Endodermal cell (in vitro differentiated cells): ENCODE measurements around the gene GCHFR. TPM values are rescaled to one million over a fixed set of nuclear protein-coding genes. Genes with fewer than 3 reads are reported as not detected.

Experiments used
- DNase-seq: peaks from one replicate; pipeline ENCODE4 v3.0.0-alpha.2; 2017
- H3K27ac ChIP-seq: 2 replicates; pipeline ENCODE4 v1.5.1; 2013; ENCODE audit warnings: mild to moderate bottlenecking, low read depth, low read length, moderate library complexity
- H3K27me3 ChIP-seq: 2 replicates; pipeline ENCODE4 v1.6.1; 2013; ENCODE audit warnings: mild to moderate bottlenecking, low read length, moderate library complexity; ENCODE audit not compliant: insufficient read depth, control insufficient read depth, poor library complexity, severe bottlenecking
- H3K36me3 ChIP-seq: 2 replicates; pipeline ENCODE4 v1.7.0; 2013; ENCODE audit warnings: mild to moderate bottlenecking, low read length, moderate library complexity; ENCODE audit not compliant: control insufficient read depth, insufficient read depth
- H3K4me1 ChIP-seq: one replicate; pipeline ENCODE4 v1.7.0; 2013; ENCODE audit warnings: low read length; ENCODE audit not compliant: control insufficient read depth, insufficient read depth
- H3K4me3 ChIP-seq: 2 replicates; pipeline ENCODE4 v1.5.1; 2013; ENCODE audit warnings: mild to moderate bottlenecking, low read length, moderate library complexity
- H3K9ac ChIP-seq: 2 replicates; pipeline ENCODE4 v1.6.1; 2013; ENCODE audit warnings: mild to moderate bottlenecking, low read length, moderate library complexity; ENCODE audit not compliant: poor library complexity, severe bottlenecking; ENCODE audit errors: extremely low read depth
- H3K9me3 ChIP-seq: 2 replicates; pipeline ENCODE4 v1.6.1; 2013; ENCODE audit warnings: mild to moderate bottlenecking, low read length, moderate library complexity; ENCODE audit not compliant: control insufficient read depth
- H3K27ac Mint-ChIP-seq: 2 replicates; pipeline ENCODE4 v1.8.0; 2020; ENCODE audit warnings: mixed read lengths
- H3K27me3 Mint-ChIP-seq: 2 replicates; pipeline ENCODE4 v1.8.0; 2021; ENCODE audit warnings: mild to moderate bottlenecking, mixed read lengths; ENCODE audit not compliant: insufficient read depth
- H3K36me3 Mint-ChIP-seq: 2 replicates; pipeline ENCODE4 v1.8.0; 2020; ENCODE audit warnings: low read depth, mixed read lengths
- H3K4me1 Mint-ChIP-seq: 2 replicates; pipeline ENCODE4 v1.8.0; 2020; ENCODE audit warnings: mixed read lengths
- H3K4me3 Mint-ChIP-seq: 2 replicates; pipeline ENCODE4 v1.8.0; 2020; ENCODE audit warnings: mild to moderate bottlenecking, moderate library complexity, mixed read lengths
- H3K9me3 Mint-ChIP-seq: 2 replicates; pipeline ENCODE4 v1.8.0; 2020; ENCODE audit warnings: mild to moderate bottlenecking, mixed read lengths
- CTCF ChIP-seq: fragments of 200-600 bp; sonication (generic); conservative IDR thresholded peaks from 2 replicates; pipeline ENCODE4 v1.5.0; 2021; ENCODE audit warnings: antibody characterized with exemption, mild to moderate bottlenecking
- WGBS, 2 experiments: methylation state at CpG; one replicate each; pipeline versions ENCODE4 v1.1.5 to v1.1.7; 2013; ENCODE audit warnings: missing lambda C conversion rate in 2 of 2, mixed read lengths in 1 of 2; ENCODE audit not compliant: insufficient coverage in 1 of 2, insufficient read length in 1 of 2; 5-methylcytosine and 5-hydroxymethylcytosine counted together
- total RNA-seq, 2 donors: library from RNA; stranded (reverse); fragmentation: NEBNext Ultra II Directional in 1 of 2; extraction: Animal tissue kit (Norgen Biotek cat#: 25700) in 1 of 2; gene quantifications; 2 replicates in 1 of 2; 3 replicates in 1 of 2; pipeline ENCODE4 v1.2.1, GENCODE V29; 2021

Gene GCHFR
- total RNA-seq, 2 donors from 2014 or later: 33.6 to 47.1 TPM

- TF ChIP-seq CTCF: no peak
- H3K36me3 ChIP-seq: peaks cover 27% of the 10 kb centered on the region
- Mint-ChIP-seq H3K9me3 (no peaks in the 10 kb centered on the region), H3K27ac (no peak overlapping the region), H3K36me3 (peaks cover 41% of the 10 kb centered on the region), H3K4me1 (no peaks in the 10 kb centered on the region), H3K4me3 (no peak overlapping the region), H3K27me3 (no peaks in the 10 kb centered on the region)
- WGBS, 2 experiments: 88 to 91% methylated on average over 9 to 11 of the region's 11 CpGs
- no peak for DNase-seq
- H3K4me3 ChIP-seq: no peak overlapping the region
- no peak overlapping the region for H3K27ac ChIP-seq
- no peak overlapping the region for H3K9ac ChIP-seq
- no peaks in the 10 kb centered on the region for H3K27me3 ChIP-seq
- no peaks in the 10 kb centered on the region for H3K4me1 ChIP-seq
- H3K9me3 ChIP-seq: no peaks in the 10 kb centered on the region
Measured at GRCh38 chr15:40776537-40777141, 12.8 kb downstream of the GCHFR start.

GRCh38 chr15:40782609-40783227, 18.9 kb downstream of the GCHFR start:
- H3K27ac ChIP-seq: no peak overlapping the region
- Mint-ChIP-seq H3K36me3 (peaks cover 11% of the 10 kb centered on the region), H3K4me3 (no peak overlapping the region), H3K9me3 (no peaks in the 10 kb centered on the region), H3K4me1 (peaks cover 26% of the 10 kb centered on the region), H3K27me3 (no peaks in the 10 kb centered on the region), H3K27ac (no peak overlapping the region)
- H3K27me3 ChIP-seq: no peaks in the 10 kb centered on the region
- 87 to 90% methylated on average over 6 to 8 of the region's 8 CpGs for WGBS, 2 experiments
- no peak overlapping the region for H3K4me3 ChIP-seq
- no peak overlapping the region for H3K9ac ChIP-seq
- peak; percentile 89 for DNase-seq
- TF ChIP-seq CTCF: peak; percentile 82
- H3K36me3 ChIP-seq: peaks cover 13% of the 10 kb centered on the region
- no peaks in the 10 kb centered on the region for H3K9me3 ChIP-seq
- H3K4me1 ChIP-seq: peaks cover 10% of the 10 kb centered on the region

- Histone ChIP-seq H3K4me1 (peaks cover 10% of the 10 kb centered on the region), H3K27ac (no peak overlapping the region), H3K36me3 (no peaks in the 10 kb centered on the region), H3K9me3 (no peaks in the 10 kb centered on the region), H3K27me3 (no peaks in the 10 kb centered on the region), H3K4me3 (no peak overlapping the region), H3K9ac (no peak overlapping the region)
- WGBS, 2 experiments: 80 to 82% methylated on average over 1 to 2 of the region's 3 CpGs
- no peaks in the 10 kb centered on the region for H3K36me3 Mint-ChIP-seq
- no peak overlapping the region for H3K4me3 Mint-ChIP-seq
- peak; percentile 39 for TF ChIP-seq CTCF
- H3K9me3 Mint-ChIP-seq: no peaks in the 10 kb centered on the region
- peaks cover 41% of the 10 kb centered on the region for H3K4me1 Mint-ChIP-seq
- H3K27me3 Mint-ChIP-seq: no peaks in the 10 kb centered on the region
- H3K27ac Mint-ChIP-seq: peak overlapping the region; percentile 44
- no peak for DNase-seq
Measured at GRCh38 chr15:40785164-40785563, 21.3 kb downstream of the GCHFR start.
